GOT3 (cell line): ENCODE measurements around the gene ICAM4.
"Not testable (repeated sequence)": the region's sequence is repeated elsewhere in the genome, so short reads cannot be mapped to it uniquely, and the experiment has no call there.

Experiments used
- DNase-seq: peaks from one replicate; lab custom pipeline; 2025; ENCODE audit warnings: mixed read lengths; lab: John Stamatoyannopoulos, UW

ICAM4 gene

GRCh38 chr19:10269333-10270179 lies 17.2 kb upstream of the ICAM4 start:
- DNase-seq = peak; percentile 40

GRCh38 chr19:10270180-10270615 lies 16.6 kb upstream of the ICAM4 start:
- no peak for DNase-seq

- DNase-seq = no peak
These were observed 15.9 kb upstream of the ICAM4 start, which contains the start of gene ICAM1 for GRCh38 chr19:10270616-10271394. Gene ICAM1 (plus strand): TSS chr19:10271120. CDS start chr19:10271160, 40 bp downstream.

- DNase-seq = no peak
These were observed 15.1 kb upstream of the ICAM4 start for GRCh38 chr19:10271543-10272086.

- DNase-seq = no peak
These were observed 12.2 kb upstream of the ICAM4 start for GRCh38 chr19:10274589-10274988.

GRCh38 chr19:10277795-10278589 lies 8.8 kb upstream of the ICAM4 start:
- no peak for DNase-seq

- no peak for DNase-seq
These were observed 7.8 kb upstream of the ICAM4 start for GRCh38 chr19:10278935-10279334.

GRCh38 chr19:10279737-10280442 lies 6.9 kb upstream of the ICAM4 start:
- DNase-seq = no peak

- DNase-seq = not testable (repeated sequence)
These were observed 4.7 kb upstream of the ICAM4 start for GRCh38 chr19:10282043-10282442.

- DNase-seq = no peak
These were observed 3.3 kb upstream of the ICAM4 start for GRCh38 chr19:10283301-10284064.

- no peak for DNase-seq
These were observed 2.4 kb upstream of the ICAM4 start for GRCh38 chr19:10284065-10284959.

- DNase-seq = no peak
These were observed 1.8 kb upstream of the ICAM4 start for GRCh38 chr19:10284960-10285278.

- no peak for DNase-seq
These were observed 1.4 kb upstream of the ICAM4 start for GRCh38 chr19:10285393-10285792.

- DNase-seq = no peak
These were observed 2.0 kb downstream of the ICAM4 start for GRCh38 chr19:10288662-10289166.

- DNase-seq = no peak
These were observed 2.5 kb downstream of the ICAM4 start for GRCh38 chr19:10289167-10289835.

- no peak for DNase-seq
These were observed 3.1 kb downstream of the ICAM4 start, which contains the start of gene ICAM5 for GRCh38 chr19:10289836-10290356. Gene ICAM5 (plus strand): TSS chr19:10289952. CDS start chr19:10290044, 92 bp downstream.

GRCh38 chr19:10290357-10290875 lies 3.7 kb downstream of the ICAM4 start:
- DNase-seq = no peak
